ENCODE measurements around the gene KDM2A. TPM values are rescaled to one million over a fixed set of nuclear protein-coding genes. Genes with fewer than 3 reads are reported as not detected.

KDM2A gene
- total and polyA plus RNA-seq, 2 of the 13 experiments (the other 11 are each of a cell fraction or from before 2014, with no cell fraction given) = 31.3 to 31.4 TPM

DNA sequence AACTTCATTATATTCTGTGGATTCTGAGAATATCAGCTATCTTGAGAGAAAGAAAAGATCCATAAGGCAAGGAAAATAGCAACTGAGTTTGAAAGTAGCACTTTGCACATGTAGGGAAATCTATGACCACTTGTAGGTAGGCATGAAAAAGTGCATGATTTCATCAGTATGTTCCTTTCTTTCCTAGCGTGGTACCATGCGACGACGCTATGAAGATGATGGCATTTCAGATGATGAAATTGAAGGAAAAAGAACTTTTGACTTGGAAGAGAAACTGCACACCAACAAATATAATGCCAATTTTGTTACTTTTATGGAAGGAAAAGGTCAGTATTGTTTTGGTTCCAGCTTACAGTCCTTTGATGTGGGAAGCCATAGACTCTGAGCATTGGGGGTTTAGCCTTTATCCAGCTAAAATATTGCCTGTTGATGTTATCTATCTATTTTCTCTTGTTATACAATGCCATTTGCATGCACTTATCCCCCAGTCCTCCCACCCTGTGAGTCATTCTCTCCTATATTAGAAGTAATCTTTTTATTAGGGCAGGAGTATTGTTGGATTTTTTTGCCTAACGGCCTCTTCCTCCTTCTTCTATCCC, 60.9 kb downstream of the KDM2A start:
- no peak for FAIRE-seq
- in situ Hi-C loops (cut with HindIII; ENCODE audit: extremely low pct_ligation_motif_present, low pct_unique_long_range_greater_than_20kb) = loop anchor here (10.0 kb wide), 1 partner anchor 95 kb away; no protein-coding TSS in a partner anchor
- POLR2A ChIA-PET = no interaction called here

DNA sequence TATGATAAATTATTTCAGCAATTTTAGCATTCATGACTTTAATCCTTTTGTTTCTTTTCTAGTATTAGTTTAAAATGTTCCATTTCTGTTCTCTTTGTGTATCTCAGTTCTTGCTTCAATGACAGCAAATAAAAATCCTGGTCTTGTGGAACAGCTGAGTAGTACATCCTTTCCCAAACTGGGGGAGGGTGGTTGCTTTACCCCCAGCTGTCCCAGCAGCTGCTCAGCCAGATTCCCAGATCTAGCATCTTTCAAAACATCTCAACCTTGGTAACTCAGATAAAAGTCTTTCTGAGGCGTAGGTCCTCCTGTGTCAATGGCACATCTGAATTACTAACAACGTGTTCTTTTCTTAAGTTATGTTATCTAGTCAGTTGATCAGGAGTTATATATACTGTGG, 75.0 kb downstream of the KDM2A start:
- Histone ChIP-seq H3K9ac (ENCODE audit: insufficient read depth, low read depth, low read length) (no peak overlapping the region), H3K36me3 (replicated peaks in 1 of 2; ENCODE audit: control insufficient read depth in 1 of 2, insufficient read depth in 2 of 2, low read length in 2 of 2) (peaks cover 6 to 30% of the 10 kb centered on the region in 2 experiments; a peak in 3 of 5 replicates), H3K4me1 (ENCODE audit: insufficient read depth, low read length) (no peaks in the 10 kb centered on the region), H4K20me1 (ENCODE audit: insufficient read depth, low read length) (no peaks in the 10 kb centered on the region), H3K27me3 (ENCODE audit: control insufficient read depth in 1 of 2, insufficient read depth in 2 of 2, low read length in 2 of 2) (no peaks in the 10 kb centered on the region), H3K27ac (ENCODE audit: extremely low read length, insufficient read depth, low read length) (no peak overlapping the region), H3K4me3 (replicated peaks in 1 of 3; ENCODE audit: insufficient read depth in 1 of 3, low read depth in 2 of 3, low read length in 3 of 3) (no peak overlapping the region), H3K79me2 (ENCODE audit: insufficient read depth, low read length) (no peaks in the 10 kb centered on the region), H3K4me2 (ENCODE audit: low read depth, low read length) (no peak overlapping the region), H3K9me3 (ENCODE audit: low read length) (no peaks in the 10 kb centered on the region), H2AFZ (ENCODE audit: low read length) (no peak overlapping the region)
- 100% methylated on average over 2 of the region's 2 CpGs for WGBS (ENCODE audit: low lambda C conversion rate)
- BruUV-seq (replicated peaks) = no TSS peak
- FAIRE-seq (no peak), ATAC-seq (no peak), DNase-seq (ENCODE audit: low spot score) (no peak)
- in situ Hi-C loops (cut with HindIII; ENCODE audit: extremely low pct_ligation_motif_present, low pct_unique_long_range_greater_than_20kb) = no loop called here
- ChIA-PET CTCF (ENCODE audit: low intra/inter-chr PET ratio, low total read pairs) (no interaction called here), POLR2A (no interaction called here)
- intact Hi-C loops (cut with micrococcal nuclease; ENCODE audit: unreplicated experiment) = no loop called here
- TF ChIP-seq, protein P1, sequence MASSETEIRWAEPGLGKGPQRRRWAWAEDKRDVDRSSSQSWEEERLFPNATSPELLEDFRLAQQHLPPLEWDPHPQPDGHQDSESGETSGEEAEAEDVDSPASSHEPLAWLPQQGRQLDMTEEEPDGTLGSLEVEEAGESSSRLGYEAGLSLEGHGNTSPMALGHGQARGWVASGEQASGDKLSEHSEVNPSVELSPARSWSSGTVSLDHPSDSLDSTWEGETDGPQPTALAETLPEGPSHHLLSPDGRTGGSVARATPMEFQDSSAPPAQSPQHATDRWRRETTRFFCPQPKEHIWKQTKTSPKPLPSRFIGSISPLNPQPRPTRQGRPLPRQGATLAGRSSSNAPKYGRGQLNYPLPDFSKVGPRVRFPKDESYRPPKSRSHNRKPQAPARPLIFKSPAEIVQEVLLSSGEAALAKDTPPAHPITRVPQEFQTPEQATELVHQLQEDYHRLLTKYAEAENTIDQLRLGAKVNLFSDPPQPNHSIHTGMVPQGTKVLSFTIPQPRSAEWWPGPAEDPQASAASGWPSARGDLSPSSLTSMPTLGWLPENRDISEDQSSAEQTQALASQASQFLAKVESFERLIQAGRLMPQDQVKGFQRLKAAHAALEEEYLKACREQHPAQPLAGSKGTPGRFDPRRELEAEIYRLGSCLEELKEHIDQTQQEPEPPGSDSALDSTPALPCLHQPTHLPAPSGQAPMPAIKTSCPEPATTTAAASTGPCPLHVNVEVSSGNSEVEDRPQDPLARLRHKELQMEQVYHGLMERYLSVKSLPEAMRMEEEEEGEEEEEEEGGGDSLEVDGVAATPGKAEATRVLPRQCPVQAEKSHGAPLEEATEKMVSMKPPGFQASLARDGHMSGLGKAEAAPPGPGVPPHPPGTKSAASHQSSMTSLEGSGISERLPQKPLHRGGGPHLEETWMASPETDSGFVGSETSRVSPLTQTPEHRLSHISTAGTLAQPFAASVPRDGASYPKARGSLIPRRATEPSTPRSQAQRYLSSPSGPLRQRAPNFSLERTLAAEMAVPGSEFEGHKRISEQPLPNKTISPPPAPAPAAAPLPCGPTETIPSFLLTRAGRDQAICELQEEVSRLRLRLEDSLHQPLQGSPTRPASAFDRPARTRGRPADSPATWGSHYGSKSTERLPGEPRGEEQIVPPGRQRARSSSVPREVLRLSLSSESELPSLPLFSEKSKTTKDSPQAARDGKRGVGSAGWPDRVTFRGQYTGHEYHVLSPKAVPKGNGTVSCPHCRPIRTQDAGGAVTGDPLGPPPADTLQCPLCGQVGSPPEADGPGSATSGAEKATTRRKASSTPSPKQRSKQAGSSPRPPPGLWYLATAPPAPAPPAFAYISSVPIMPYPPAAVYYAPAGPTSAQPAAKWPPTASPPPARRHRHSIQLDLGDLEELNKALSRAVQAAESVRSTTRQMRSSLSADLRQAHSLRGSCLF (CRISPR knock-in tag; IDR thresholded peaks at IDR 0.05; ENCODE audit: borderline replicate concordance) = no peak
- TF ChIP-seq ZNF124 (CRISPR knock-in tag; IDR thresholded peaks at IDR 0.05) (no peak), ADNP (CRISPR knock-in tag; IDR thresholded peaks at IDR 0.05) (no peak), SRSF4 (IDR thresholded peaks at IDR 0.05; ENCODE audit: low read depth, low read length, poor library complexity, severe bottlenecking) (no peak), CBFB (CRISPR knock-in tag; IDR thresholded peaks at IDR 0.05) (no peak), FOSL1 (CRISPR knock-in tag; IDR thresholded peaks at IDR 0.05; ENCODE audit: borderline replicate concordance) (no peak), FOXP1 (IDR thresholded peaks at IDR 0.05) (no peak), FOXP1 (CRISPR knock-in tag; IDR thresholded peaks at IDR 0.05) (no peak), SOX6 (IDR thresholded peaks at IDR 0.05) (no peak), SOX6 (CRISPR knock-in tag; IDR thresholded peaks at IDR 0.05) (no peak)

More for the DNA sequence above, 60.9 kb downstream of the KDM2A start:
- Histone ChIP-seq H3K9me3 (ENCODE audit: low read length) (no peaks in the 10 kb centered on the region), H4K20me1 (ENCODE audit: insufficient read depth, low read length) (peaks cover 2% of the 10 kb centered on the region; the same call in 1 of the 2 replicates), H3K4me1 (ENCODE audit: insufficient read depth, low read length) (no peaks in the 10 kb centered on the region), H3K27me3 (ENCODE audit: control insufficient read depth in 1 of 2, insufficient read depth in 2 of 2, low read length in 2 of 2) (no peaks in the 10 kb centered on the region), H3K9ac (ENCODE audit: insufficient read depth, low read depth, low read length) (no peak overlapping the region), H3K4me3 (replicated peaks in 1 of 3; ENCODE audit: insufficient read depth in 1 of 3, low read depth in 2 of 3, low read length in 3 of 3) (no peak overlapping the region), H2AFZ (ENCODE audit: low read length) (no peak overlapping the region), H3K36me3 (replicated peaks in 1 of 2; ENCODE audit: control insufficient read depth in 1 of 2, insufficient read depth in 2 of 2, low read length in 2 of 2) (peaks cover 2 to 37% of the 10 kb centered on the region in 2 experiments), H3K4me2 (ENCODE audit: low read depth, low read length) (no peak overlapping the region), H3K27ac (ENCODE audit: extremely low read length, insufficient read depth, low read length) (no peak overlapping the region), H3K79me2 (ENCODE audit: insufficient read depth, low read length) (peaks cover 20% of the 10 kb centered on the region)
- TF ChIP-seq FOSL2 (CRISPR knock-in tag; IDR thresholded peaks at IDR 0.05) (no peak), SMAD9 (CRISPR knock-in tag; IDR thresholded peaks at IDR 0.05) (no peak)
- WGBS (ENCODE audit: low lambda C conversion rate) = 96% methylated on average over 5 of the region's 5 CpGs
- DNase-seq (ENCODE audit: low spot score) (no peak), ATAC-seq (no peak)
- intact Hi-C loops (cut with micrococcal nuclease; ENCODE audit: unreplicated experiment) = no loop called here
- no TSS peak for BruUV-seq (replicated peaks)
- CTCF ChIA-PET (ENCODE audit: low intra/inter-chr PET ratio, low total read pairs) = no interaction called here
